ENCODE data around the gene DEGS2. TPM values are rescaled to one million over a fixed set of nuclear protein-coding genes. Genes with fewer than 3 reads are reported as not detected.

DEGS2 gene
- polyA plus RNA-seq, 2 of the 4 experiments (the other 2 are of a cell fraction), result 0.93 to 2.3 TPM

- peak in 1 of 2 experiments; percentile 60; a peak in 3 of 6 replicates for ATAC-seq
- DNase-seq (ENCODE audit: low read depth in 1 of 2, low spot score in 1 of 2), result peak; percentile 62 to 70
- CTCF ChIA-PET, result interaction anchor here (0.9 to 4.0 kb wide), 12 partner anchors 8 to 173 kb away, joined by 3 to 23 read pairs (median 6); no protein-coding TSS in a partner anchor
- peak overlapping the region; percentile 39; the same call in 1 of the 3 replicates for H3K4me2 ChIP-seq
- H3K27ac ChIP-seq, result peak overlapping the region; percentile 40 to 52; a peak in 3 of 6 replicates
- no peak for FAIRE-seq
- TF ChIP-seq GATA3 (IDR thresholded peaks at IDR 0.05; ENCODE audit: borderline replicate concordance) (no peak), POLR2A (IDR thresholded peaks at IDR 0.05; ENCODE audit: low read length) (no peak), CEBPB (IDR thresholded peaks at IDR 0.05) (no peak), SMC3 (IDR thresholded peaks at IDR 0.05) (peak; percentile 21; the same call in 1 of the 3 replicates), HDAC2 (IDR thresholded peaks at IDR 0.05) (no peak), MAX (IDR thresholded peaks at IDR 0.05) (peak; percentile 33; the same call in 1 of the 2 replicates), EHMT2 (IDR thresholded peaks at IDR 0.05; ENCODE audit: low read depth) (no peak), RAD21 (conservative IDR thresholded peaks at IDR 0.05 in 1 of 2, IDR thresholded peaks at IDR 0.05 in 1 of 2) (peak; percentile 11 to 38; a peak in 1 of 5 replicates), HOXB5 (CRISPR knock-in tag; IDR thresholded peaks at IDR 0.05) (no peak), EP300 (IDR thresholded peaks at IDR 0.05) (no peak), PHF8 (IDR thresholded peaks at IDR 0.05; ENCODE audit: borderline replicate concordance, low read depth) (no peak), JUN (IDR thresholded peaks at IDR 0.05) (no peak), FOXS1 (CRISPR knock-in tag; IDR thresholded peaks at IDR 0.05) (no peak), CTCF (IDR thresholded peaks at IDR 0.05) (peak; percentile 31), BHLHE40 (IDR thresholded peaks at IDR 0.05; ENCODE audit: low read depth, low read length) (no peak), BCL3 (IDR thresholded peaks at IDR 0.05) (no peak)
- TF ChIP-seq, protein P1, sequence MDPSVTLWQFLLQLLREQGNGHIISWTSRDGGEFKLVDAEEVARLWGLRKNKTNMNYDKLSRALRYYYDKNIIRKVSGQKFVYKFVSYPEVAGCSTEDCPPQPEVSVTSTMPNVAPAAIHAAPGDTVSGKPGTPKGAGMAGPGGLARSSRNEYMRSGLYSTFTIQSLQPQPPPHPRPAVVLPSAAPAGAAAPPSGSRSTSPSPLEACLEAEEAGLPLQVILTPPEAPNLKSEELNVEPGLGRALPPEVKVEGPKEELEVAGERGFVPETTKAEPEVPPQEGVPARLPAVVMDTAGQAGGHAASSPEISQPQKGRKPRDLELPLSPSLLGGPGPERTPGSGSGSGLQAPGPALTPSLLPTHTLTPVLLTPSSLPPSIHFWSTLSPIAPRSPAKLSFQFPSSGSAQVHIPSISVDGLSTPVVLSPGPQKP (IDR thresholded peaks at IDR 0.05; ENCODE audit: low read depth, low read length), result no peak
- WGBS (ENCODE audit: missing lambda C conversion rate), result 66% methylated on average over 8 of the region's 8 CpGs
- peaks cover 12% of the 10 kb centered on the region for H3K9me3 ChIP-seq
- H3K4me1 ChIP-seq, result peaks cover 20% of the 10 kb centered on the region
- H3K4me3 ChIP-seq, result no peak overlapping the region
- POLR2A ChIA-PET, result interaction anchor here (0.8 kb wide), 1 partner anchor 38 kb away, joined by 4 read pairs; no protein-coding TSS in a partner anchor
Measured at GRCh38 chr14:100155049-100155621, 4.3 kb downstream of the DEGS2 start.

DNA sequence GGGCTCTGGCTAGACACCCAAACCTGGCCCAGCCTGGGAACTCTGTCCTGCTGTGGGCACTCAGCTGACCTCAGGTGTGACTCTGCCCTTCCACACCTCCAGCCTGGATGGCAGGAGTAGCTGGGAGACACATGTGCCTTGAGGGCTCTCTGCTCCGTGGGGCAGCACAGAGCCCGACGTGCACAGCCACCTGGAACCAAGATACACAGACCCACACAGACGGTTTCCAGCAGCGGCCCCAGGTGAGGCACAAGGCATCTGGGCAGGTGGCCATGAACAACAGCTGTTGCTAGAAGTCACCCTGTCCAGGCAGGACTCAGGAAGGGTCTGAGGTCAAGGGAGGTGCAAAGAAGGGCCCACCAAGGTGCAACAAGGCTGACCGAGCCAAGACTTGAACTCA lies 5.9 kb downstream of the DEGS2 start:
- WGBS (ENCODE audit: missing lambda C conversion rate), result 77% methylated on average over 3 of the region's 6 CpGs
- POLR2A ChIA-PET, result no interaction called here
- DNase-seq (ENCODE audit: low read depth in 1 of 2, low spot score in 1 of 2) (no peak), ATAC-seq (no peak), FAIRE-seq (no peak)
- Histone ChIP-seq H3K4me3 (no peak overlapping the region), H3K4me2 (no peak overlapping the region), H3K9me3 (peaks cover 12% of the 10 kb centered on the region), H3K27ac (no peak overlapping the region), H3K4me1 (peaks cover 17% of the 10 kb centered on the region)
- TF ChIP-seq RARB (CRISPR knock-in tag; IDR thresholded peaks at IDR 0.05) (no peak), MAZ (IDR thresholded peaks at IDR 0.05; ENCODE audit: borderline replicate concordance, low read depth, low read length) (no peak), HDAC2 (IDR thresholded peaks at IDR 0.05) (no peak), SMC3 (IDR thresholded peaks at IDR 0.05) (no peak)
- CTCF ChIA-PET, result interaction anchor here (1.3 to 3.5 kb wide), 3 partner anchors 9 to 45 kb away, joined by 4 to 9 read pairs (median 4); no protein-coding TSS in a partner anchor

- H3K4me3 ChIP-seq, result no peak overlapping the region
- CTCF ChIA-PET, result interaction anchor here (0.6 to 3.5 kb wide), 5 partner anchors 20 to 193 kb away, joined by 3 to 9 read pairs (median 3); no protein-coding TSS in a partner anchor
- WGBS (ENCODE audit: missing lambda C conversion rate), result 83% methylated on average over 10 of the region's 10 CpGs
- peaks cover 17% of the 10 kb centered on the region for H3K4me1 ChIP-seq
- no peak overlapping the region for H3K27ac ChIP-seq
- H3K9me3 ChIP-seq, result peaks cover 12% of the 10 kb centered on the region
- no peak overlapping the region for H3K4me2 ChIP-seq
- no peak for ATAC-seq
- POLR2A ChIA-PET, result no interaction called here
- no peak for FAIRE-seq
- no peak for DNase-seq (ENCODE audit: low read depth in 1 of 2, low spot score in 1 of 2)
- TF ChIP-seq, protein P2, sequence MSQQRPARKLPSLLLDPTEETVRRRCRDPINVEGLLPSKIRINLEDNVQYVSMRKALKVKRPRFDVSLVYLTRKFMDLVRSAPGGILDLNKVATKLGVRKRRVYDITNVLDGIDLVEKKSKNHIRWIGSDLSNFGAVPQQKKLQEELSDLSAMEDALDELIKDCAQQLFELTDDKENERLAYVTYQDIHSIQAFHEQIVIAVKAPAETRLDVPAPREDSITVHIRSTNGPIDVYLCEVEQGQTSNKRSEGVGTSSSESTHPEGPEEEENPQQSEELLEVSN (IDR thresholded peaks at IDR 0.05; ENCODE audit: borderline replicate concordance, low read depth), result no peak
- TF ChIP-seq GATA3 (IDR thresholded peaks at IDR 0.05; ENCODE audit: borderline replicate concordance), result no peak
- TF ChIP-seq BCL3 (IDR thresholded peaks at IDR 0.05), result no peak
- TF ChIP-seq TFCP2L1 (CRISPR knock-in tag; IDR thresholded peaks at IDR 0.05), result no peak
- TF ChIP-seq EP300 (IDR thresholded peaks at IDR 0.05), result no peak
- no peak for TF ChIP-seq JUNB (IDR thresholded peaks at IDR 0.05)
- no peak for TF ChIP-seq RFX5 (IDR thresholded peaks at IDR 0.05)
- TF ChIP-seq NFE2L2 (conservative IDR thresholded peaks at IDR 0.05; ENCODE audit: low read length), result no peak
- no peak for TF ChIP-seq RARB (CRISPR knock-in tag; IDR thresholded peaks at IDR 0.05)
- no peak for TF ChIP-seq CTCF (IDR thresholded peaks at IDR 0.05)
- no peak for TF ChIP-seq HOXB5 (CRISPR knock-in tag; IDR thresholded peaks at IDR 0.05)
Measured at GRCh38 chr14:100152091-100152490, 7.4 kb downstream of the DEGS2 start.

All from A549 (cell line).